ENCODE measurements around the gene STXBP6.

The STXBP6 gene

DNA sequence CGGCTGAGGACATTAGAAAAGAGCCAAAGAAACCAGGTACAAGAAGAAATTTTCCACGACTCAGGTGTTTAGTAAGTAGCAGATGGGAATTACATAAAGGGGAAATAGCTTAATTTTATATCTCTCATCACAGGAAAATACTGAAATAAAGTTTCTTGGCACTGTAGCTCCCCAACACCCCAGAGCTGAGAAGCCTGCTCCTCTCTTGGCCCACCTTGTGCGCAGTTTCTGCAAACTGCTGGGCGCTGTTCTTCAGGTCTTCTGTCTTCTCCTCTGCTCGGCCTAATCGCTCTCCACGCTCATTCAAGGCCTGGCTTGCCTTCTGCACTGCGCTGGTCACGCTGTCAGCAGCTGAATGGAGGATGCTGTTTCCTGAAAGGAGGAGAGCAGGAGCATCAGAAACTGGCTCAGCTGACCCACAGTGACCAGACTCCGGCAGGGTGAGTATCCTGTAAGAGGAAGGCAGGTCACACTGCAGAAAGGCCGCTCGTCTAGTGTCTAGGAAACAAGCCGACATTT lies 231.1 kb downstream of the STXBP6 start:
- TF ChIP-seq, protein P1, sequence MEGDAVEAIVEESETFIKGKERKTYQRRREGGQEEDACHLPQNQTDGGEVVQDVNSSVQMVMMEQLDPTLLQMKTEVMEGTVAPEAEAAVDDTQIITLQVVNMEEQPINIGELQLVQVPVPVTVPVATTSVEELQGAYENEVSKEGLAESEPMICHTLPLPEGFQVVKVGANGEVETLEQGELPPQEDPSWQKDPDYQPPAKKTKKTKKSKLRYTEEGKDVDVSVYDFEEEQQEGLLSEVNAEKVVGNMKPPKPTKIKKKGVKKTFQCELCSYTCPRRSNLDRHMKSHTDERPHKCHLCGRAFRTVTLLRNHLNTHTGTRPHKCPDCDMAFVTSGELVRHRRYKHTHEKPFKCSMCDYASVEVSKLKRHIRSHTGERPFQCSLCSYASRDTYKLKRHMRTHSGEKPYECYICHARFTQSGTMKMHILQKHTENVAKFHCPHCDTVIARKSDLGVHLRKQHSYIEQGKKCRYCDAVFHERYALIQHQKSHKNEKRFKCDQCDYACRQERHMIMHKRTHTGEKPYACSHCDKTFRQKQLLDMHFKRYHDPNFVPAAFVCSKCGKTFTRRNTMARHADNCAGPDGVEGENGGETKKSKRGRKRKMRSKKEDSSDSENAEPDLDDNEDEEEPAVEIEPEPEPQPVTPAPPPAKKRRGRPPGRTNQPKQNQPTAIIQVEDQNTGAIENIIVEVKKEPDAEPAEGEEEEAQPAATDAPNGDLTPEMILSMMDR (IDR thresholded peaks at IDR 0.05; ENCODE audit: low read depth, low read length, missing control alignments) = no peak
- Histone ChIP-seq H3K27me3 (replicated peaks) (no peaks in the 10 kb centered on the region), H3K36me3 (replicated peaks) (no peaks in the 10 kb centered on the region), H3K4me3 (ENCODE audit: low read depth, low read length) (no peak overlapping the region), H3K27ac (no peak overlapping the region)
- in situ Hi-C loops (cut with HindIII; ENCODE audit: low pct_ligation_motif_present, low sequenced_read_pairs) = no loop called here
- DNase-seq = no peak

DNA sequence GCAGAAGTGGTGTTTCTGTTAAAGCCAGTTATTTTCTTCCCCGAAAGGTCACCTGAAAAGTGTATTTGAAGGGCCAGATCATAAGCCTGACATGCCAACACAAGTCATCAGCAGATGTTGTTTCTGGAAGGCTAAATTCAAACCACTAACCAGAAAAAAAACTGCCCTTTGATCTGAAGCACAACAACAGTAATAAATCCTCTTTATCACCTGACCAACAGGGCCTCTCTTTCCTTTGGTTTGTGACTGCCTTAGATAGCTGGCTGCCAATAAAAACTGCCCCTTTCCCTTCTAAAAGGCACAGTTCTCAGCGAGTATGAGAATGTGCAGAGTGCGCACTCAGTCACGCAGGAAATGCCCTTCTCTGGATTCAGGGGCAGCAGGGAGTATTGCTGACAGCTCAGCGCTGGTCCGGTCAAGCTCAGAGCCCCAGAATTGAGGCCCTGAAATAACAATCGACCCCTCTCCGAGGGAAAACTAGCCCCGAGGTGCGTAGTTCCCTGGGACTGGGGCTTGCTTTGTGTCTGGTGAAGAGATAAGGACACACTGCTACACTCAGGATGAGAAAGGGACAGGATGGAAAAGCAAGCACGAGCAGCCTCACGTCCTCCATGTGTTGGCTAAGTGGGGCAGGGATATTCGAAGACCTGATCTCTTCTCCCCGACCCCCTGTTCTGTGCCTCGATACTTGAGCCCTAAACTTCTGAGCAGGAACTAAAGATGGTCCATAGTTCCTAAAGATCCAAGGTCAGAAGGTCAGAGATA lies 231.7 kb downstream of the STXBP6 start:
- no peaks in the 10 kb centered on the region for H3K27me3 ChIP-seq (replicated peaks)
- no peak overlapping the region for H3K27ac ChIP-seq
- no peak for DNase-seq
- H3K36me3 ChIP-seq (replicated peaks) = no peaks in the 10 kb centered on the region
- in situ Hi-C loops (cut with HindIII; ENCODE audit: low pct_ligation_motif_present, low sequenced_read_pairs) = no loop called here
- TF ChIP-seq, protein P1 (IDR thresholded peaks at IDR 0.05; ENCODE audit: low read depth, low read length, missing control alignments) = no peak
- no peak overlapping the region for H3K4me3 ChIP-seq (ENCODE audit: low read depth, low read length)

DNA sequence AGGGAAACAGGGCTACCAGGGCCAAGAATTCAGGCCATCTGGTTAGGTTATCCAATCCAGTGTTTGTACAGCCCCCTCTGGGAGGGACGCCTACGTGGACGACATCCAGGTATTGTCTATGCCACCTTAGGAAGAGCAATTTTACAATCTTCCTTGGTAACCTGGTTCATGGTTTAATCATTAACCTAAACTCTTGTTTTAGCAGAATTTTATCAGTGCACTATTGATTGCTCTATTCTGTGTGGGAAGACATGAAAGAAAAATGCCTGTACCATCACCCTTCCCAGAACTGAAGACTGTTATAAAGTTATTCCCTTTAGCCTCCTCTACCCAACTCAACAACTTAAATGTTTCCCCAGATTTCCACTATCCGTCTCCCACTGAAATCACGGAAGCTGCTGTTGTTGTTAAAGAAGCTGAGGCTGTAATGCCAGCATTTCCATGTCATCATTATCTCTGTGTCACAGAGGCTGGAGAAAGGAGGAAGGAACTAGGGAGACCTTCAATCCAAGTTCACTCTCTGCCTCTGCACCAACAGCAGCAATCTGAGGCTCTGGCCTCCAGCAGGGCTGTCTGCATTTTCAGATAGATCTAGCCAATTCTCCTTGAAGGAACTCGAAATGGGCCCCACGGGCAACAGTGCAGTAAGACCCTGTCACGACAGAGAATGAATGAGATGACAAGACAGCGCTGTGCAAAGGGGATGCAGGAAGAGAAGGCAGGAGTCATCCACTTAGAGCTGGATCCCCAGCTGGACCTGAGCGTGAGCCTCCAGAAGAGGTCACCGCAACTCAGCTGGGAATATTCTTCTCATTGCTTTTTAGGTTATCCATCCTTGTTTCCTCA lies 232.5 kb downstream of the STXBP6 start:
- Histone ChIP-seq H3K27ac (no peak overlapping the region), H3K27me3 (replicated peaks) (no peaks in the 10 kb centered on the region), H3K4me3 (ENCODE audit: low read depth, low read length) (no peak overlapping the region), H3K36me3 (replicated peaks) (no peaks in the 10 kb centered on the region)
- DNase-seq = no peak
- in situ Hi-C loops (cut with HindIII; ENCODE audit: low pct_ligation_motif_present, low sequenced_read_pairs) = no loop called here
- TF ChIP-seq, protein P1 (IDR thresholded peaks at IDR 0.05; ENCODE audit: low read depth, low read length, missing control alignments) = peak; percentile 68

DNA sequence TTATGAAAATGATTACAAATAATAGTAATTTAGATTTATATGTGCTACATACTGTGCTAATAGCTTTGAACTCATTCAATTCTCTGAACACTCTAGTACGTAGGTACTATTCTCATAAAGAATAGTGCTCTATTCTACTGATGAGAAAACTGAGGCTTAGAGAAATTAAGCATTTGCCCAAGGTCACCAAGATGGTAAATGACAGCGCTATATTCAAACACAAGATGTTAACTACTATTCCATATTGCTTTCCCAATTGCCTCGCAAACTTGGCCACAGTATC lies 233.1 kb downstream of the STXBP6 start:
- TF ChIP-seq, protein P1 (IDR thresholded peaks at IDR 0.05; ENCODE audit: low read depth, low read length, missing control alignments) = no peak
- in situ Hi-C loops (cut with HindIII; ENCODE audit: low pct_ligation_motif_present, low sequenced_read_pairs) = no loop called here
- H3K4me3 ChIP-seq (ENCODE audit: low read depth, low read length) = no peak overlapping the region

DNA sequence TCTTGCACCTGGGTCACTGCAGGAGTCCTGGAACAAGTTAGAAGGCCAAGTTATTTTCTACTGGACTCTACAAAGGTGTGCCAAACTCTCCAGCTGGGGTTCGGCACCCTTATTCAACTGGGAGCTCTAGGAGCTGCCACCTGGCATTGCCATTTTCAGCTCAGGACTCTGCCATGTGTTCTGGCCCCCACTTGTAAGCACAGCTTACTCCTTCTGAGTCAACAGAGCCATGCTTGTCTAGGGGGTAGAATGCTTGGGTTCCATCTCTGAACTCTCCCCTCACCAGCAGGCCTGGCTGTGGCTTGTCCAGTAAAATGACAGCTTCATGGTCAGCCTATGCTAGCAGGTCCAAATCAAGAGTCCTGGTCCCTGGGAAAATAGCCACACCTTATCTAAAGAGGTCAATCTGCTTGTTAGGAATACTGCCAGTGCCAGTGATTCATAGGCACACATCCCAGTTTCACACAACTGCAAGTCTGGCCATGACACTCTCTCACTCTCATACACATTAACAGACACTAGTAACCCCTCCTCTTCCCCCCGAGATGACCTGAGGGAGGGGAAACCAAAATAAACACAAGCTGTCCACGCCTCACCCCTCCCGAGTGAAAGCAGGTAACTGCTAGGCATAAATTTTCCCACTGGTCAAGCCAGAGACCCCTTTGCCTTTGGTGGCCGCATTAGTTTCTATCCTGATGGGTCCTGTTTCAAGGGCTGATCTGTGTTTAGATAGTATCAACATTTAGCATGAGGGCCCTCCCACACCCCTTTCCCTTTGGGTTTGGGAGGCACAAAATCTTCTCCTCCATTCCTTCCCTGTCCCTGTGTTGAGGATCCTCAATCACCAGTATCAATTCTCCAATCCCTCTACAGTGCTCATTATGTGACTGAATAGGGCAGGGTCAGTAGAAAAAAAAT lies 233.7 kb downstream of the STXBP6 start:
- Histone ChIP-seq H3K4me3 (ENCODE audit: low read depth, low read length) (no peak overlapping the region), H3K36me3 (replicated peaks) (no peaks in the 10 kb centered on the region), H3K27me3 (replicated peaks) (no peaks in the 10 kb centered on the region), H3K27ac (no peak overlapping the region)
- TF ChIP-seq, protein P1 (IDR thresholded peaks at IDR 0.05; ENCODE audit: low read depth, low read length, missing control alignments) = no peak
- in situ Hi-C loops (cut with HindIII; ENCODE audit: low pct_ligation_motif_present, low sequenced_read_pairs) = no loop called here
- no peak for DNase-seq

More for the DNA sequence above, 233.1 kb downstream of the STXBP6 start:
- no peaks in the 10 kb centered on the region for H3K27me3 ChIP-seq (replicated peaks)
- no peaks in the 10 kb centered on the region for H3K36me3 ChIP-seq (replicated peaks)
- no peak for DNase-seq
- H3K27ac ChIP-seq = no peak overlapping the region
